CD4-positive, alpha-beta T cell treated with Interleukin-10 for 1 hour (primary cell): ENCODE measurements around the gene MYO1H.
"Not testable (repeated sequence)": the region's sequence is repeated elsewhere in the genome, so short reads cannot be mapped to it uniquely, and the experiment has no call there.

ENCODE experiments used
- DNase-seq: peaks from one replicate; pipeline ENCODE4 v3.0.0-alpha.2; 2020

MYO1H gene

GRCh38 chr12:109449845-109450532, 102.3 kb downstream of the MYO1H start:
- DNase-seq: no peak

DNA sequence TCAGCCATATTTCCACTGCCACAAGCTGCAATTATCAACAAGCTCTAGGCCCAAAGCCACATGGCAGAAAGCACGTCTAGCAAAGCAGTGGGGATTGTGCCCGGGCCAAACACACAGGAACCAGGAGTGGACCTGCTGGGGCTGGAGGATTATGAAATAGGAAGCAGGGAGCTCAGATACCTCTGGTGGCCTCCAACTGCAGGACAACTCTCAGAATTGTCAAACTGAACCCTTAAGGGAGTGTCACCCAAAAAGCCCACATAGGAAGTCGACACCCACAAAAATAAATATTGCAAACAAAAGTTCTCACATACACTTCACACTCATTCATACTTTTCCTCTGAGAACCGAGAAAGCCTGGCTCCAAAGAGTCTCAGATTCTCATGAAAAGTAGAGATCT, 103.3 kb downstream of the MYO1H start:
- no peak for DNase-seq

- no peak for DNase-seq
These were observed 103.7 kb downstream of the MYO1H start for GRCh38 chr12:109451400-109451799.

DNA sequence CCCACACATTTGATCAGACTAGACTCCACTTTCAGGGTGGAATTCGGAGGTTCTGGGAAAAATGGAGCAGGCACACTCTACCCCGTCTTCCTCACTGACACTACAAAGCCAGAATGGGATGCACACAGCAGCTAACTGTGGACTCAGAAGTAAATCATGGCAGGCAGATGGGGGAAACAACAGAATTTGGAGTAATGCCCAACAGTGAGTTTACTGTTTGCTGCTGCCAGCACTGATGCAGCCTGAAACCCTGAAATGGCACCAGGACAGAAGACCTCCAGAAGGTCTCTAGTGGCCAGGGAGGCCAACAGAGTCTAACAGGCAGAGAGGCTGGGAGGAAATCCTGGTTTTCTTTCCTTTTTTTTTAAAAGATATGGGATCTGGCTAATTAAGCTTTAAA, 104.8 kb downstream of the MYO1H start:
- DNase-seq: no peak

- no peak for DNase-seq
These were observed 108.0 kb downstream of the MYO1H start for GRCh38 chr12:109455706-109456105.

- DNase-seq: no peak
These were observed 110.4 kb downstream of the MYO1H start for GRCh38 chr12:109458086-109458485.

GRCh38 chr12:109458771-109459208, 111.1 kb downstream of the MYO1H start:
- no peak for DNase-seq

DNA sequence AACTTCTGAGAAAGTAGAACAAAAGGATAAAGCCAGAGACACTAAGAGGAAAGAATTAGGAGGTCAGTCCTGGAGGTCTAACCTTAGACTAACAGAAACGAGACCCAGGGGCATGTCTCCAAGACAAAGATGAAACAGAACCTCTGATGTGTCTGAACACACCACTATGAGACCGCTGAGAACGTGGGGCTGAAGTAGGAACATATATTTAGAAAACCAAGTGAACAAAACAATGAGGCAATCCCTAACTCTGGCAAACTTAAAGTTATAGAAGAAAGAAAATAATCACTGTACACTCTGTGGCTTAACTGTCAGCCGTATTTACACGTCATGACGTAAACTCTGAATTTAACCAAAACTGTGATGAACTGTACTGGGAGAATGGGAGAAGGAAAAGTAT, 111.5 kb downstream of the MYO1H start:
- DNase-seq: no peak

DNA sequence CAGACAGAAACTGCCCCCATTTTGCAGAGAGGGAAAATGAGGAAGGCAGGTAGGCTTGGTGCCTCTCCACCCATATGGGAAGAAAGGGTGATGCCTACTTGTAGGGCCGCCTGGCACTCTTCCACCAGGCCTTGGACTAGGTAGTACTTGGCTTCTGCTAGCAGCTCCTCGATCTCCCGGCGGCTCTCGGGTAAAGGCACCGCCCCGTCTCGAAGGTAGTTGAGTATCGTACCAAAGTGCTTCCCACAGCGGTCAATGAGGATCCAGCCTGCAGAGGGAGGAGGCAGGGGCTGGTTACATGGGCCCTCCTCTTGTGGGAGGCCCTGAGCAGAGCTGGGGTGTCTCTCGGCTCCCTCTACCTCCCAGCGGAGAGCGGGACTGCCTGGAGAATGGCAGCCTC, 112.8 kb downstream of the MYO1H start:
- DNase-seq: no peak

DNA sequence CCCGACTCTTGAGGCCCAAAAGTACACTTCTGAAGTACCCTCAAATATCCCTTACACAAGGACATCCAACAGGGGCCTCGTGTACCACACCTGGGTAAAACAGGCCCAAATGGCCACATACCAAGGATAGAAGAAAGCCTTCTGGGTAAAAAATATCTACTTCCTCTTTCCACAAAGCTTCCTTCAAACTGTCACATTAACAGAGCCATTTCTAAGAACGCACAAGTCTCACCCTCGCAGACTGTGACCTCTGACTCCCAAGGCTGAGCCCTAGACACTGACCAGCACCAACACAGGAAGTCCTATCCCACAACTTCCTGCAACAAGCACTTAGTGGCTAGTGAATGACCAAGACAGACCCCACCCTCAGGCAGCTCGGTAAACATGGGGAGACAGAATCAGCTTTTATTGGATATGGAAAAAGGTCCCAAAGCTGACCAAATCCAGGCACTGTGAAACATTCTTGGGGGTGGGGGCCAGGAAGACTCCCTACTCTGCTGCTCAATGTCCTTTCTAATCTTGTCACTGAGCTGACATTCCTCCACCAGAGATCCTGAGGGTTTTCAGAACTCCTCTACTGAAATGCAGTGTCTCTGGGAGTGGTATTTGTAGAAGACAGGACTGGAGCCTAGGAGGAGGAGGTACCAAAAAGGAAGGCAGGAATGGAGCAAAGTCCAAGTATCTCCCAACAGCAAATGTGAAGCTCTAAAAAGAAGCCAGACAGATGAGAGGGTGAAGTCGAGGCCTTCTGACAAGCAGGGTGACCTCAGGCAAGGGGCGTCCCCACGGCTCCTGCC, 113.5 kb downstream of the MYO1H start:
- no peak for DNase-seq

DNA sequence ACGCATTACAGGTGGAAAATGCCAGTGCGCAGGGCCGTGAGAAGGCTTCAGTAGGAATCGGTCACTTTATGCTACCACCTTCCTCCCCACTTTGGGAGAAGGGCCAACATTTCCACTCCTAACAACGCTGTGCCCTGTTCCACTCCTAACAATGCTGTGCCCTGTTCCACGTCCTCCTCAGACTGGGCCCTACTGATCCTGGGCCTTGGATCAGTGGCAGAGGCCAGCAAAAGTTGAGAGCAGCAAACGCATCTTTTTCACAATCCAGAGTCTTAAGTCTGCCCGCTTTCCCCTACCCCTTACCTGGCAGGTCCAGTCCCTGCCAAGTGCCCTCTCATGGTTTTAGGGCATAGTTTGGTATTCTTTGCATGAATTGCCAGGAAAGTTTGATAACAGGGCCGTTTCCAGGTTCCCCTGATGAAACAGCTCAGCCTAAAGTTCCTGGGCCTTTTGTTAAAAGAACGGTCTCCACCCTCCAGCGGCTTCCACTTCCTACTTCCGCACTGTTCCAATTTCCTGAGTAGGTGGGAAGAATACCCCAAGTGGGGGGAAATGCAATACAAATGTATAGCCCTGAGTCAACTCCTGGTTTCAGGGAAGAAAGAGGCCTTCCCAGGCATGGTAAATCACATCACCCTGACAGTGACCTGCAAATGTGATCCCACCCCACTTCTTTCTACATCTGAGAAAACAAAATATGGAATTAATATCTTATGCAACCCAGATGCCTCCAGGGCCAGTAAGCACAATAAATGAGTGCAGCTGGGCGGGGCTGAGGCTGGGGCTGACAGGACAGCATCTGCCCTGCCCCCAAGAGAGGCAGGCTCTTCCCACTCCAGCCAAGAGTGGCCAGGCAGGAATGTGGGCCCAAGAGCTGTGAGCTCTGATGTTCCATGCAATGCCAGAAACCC, 114.4 kb downstream of the MYO1H start:
- DNase-seq: no peak

DNA sequence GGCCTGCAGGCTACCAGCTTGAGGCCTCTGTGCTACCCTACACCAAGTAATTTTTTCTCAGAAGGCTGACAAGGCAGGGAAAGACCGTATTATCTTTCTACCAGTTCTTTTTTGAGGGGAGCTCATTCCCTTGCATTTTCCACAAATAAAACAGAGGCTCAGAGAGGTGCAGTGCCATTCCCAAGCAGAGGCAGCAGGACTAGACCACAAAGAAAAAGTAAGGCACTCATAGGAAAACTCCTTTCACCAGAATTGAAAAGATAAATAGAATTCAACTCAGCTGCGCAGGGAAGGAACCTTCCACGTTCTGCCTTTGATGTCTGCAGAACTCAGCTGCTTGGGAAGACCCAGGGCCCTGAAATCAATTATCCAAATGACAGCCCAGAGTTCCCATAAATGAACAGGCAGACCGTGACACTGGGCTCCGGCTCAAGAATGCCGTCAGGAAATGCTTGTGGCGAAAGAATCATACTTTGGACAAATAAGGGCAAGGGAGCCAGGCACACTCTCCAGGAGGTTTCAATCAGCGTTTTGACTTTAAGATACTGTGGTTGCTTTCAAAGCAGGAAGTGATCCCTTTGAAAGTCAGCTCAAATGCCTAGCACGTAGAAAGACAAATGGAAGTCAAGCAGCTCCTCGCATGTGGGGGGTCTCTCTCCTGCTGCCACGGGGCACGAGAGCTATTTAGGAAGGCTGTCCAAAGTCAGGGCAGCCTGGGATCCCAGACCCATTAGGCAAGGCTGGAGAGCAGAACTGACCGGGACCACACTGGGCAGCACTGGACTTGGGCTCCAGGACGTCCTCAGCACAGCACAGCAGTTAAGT, 115.4 kb downstream of the MYO1H start:
- DNase-seq: no peak

DNA sequence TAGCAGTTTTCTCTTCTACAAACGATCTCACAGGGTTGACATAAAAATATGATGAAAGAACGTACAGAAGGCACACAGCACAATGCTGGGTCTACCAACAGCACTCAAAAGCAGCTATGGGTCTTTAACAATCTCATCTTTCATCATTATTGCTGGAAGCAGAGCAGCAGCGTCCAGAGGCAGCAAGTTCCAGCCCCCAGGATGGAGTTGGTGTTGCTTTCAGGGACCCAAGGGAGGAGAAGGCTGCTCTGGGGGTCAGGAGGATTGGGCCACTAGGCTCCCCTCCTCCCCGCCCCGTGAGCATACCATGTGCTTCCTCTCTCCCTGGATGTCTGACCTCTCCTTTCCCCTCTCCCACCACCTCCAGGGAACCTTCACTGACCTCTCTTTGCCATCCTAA, 116.1 kb downstream of the MYO1H start:
- no peak for DNase-seq

GRCh38 chr12:109464642-109465351, 117.1 kb downstream of the MYO1H start:
- no peak for DNase-seq

DNA sequence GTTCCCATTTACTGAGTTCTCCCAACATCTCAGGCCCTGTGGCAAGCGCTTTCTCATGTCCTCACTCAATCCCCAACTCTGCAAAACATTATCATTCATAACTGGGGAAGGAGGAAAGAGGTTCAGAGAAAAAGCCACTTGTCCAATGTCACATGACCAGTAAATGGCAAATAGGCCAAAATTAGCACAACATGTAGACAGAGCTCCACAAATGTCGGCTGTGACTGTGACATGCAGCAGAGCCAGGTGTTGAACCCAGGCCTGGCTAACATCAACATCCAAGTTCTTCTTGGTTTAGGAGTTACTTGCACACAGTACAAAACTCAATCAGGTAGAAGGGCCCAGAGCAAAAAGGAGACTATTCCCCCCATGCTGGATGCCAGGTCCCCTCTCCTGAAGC, 118.6 kb downstream of the MYO1H start:
- no peak for DNase-seq

DNA sequence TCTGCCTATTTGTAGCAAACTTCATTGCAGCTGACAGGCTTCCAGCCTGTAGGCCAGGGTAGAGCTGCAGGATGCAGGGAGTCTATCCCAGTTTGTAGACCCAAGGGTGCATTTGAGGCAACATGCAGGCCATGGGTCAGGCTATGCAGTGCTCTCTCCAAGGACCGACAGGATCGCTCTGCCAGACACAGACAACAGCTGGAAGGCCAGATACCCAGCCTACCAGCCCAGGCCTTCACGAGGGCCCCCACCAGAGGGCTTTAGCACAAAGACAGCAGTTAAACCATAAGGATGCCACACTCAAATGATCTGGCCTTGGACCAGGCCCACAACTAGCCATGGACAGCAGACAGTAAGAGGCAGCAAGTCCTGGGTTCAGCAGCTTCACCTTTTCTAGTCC, 119.1 kb downstream of the MYO1H start:
- DNase-seq: no peak

- no peak for DNase-seq
These were observed 120.4 kb downstream of the MYO1H start for GRCh38 chr12:109467978-109468676.

DNA sequence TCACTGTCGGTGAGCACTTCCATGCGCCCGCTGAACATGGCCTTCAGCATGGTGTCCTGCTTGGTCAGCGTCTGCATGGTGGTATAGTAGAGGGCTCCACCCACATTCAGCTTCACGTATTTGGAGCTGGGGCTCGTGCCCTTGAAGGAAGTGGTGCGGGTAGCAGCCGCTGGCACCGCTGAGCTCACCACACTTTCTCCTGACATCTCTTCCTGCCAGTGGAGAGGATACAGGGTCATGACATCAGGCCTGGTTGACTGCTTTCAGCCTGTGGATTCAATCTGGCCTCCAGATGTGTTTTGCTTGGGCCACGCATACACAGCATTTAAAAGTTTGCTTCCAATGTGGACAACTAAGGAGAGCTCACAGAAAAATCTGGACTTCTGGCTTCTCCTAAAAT, 121.8 kb downstream of the MYO1H start:
- no peak for DNase-seq

DNA sequence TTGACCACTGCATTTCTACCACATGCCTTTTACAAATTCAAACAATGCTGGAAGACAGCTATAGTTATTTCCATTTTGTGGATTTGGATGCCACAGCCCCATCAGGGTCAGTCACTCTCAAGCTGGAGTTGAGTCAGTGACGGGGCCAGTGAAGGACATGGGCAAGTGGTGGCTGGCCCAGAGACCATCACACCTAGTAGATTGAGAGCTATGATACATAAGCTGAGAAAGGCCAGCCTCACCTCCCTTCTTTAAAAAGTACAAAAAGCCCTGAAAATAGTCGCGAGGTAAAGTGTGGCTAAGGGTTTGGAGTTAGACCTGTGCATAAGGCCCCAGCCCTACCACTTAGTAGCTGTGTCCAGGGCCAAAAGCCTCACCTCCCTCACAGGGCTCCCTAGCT, 125.3 kb downstream of the MYO1H start:
- DNase-seq: no peak

GRCh38 chr12:109473526-109474270, 126.0 kb downstream of the MYO1H start:
- not testable (repeated sequence) for DNase-seq
